Common myeloid progenitor, CD34-positive (primary cell): Measurements from ENCODE around the gene MEF2C.

Source experiments
- CTCF ChIA-PET: fragments of 350-600 bp; sonication (Branson Sonifier 250); formaldehyde crosslinking; loops from one replicate; lab custom pipeline; 2021; ENCODE audit warnings: antibody characterized with exemption; lab: Charles Lee
- POLR2A ChIA-PET: fragments of 350-600 bp; sonication (Branson Sonifier 250); formaldehyde crosslinking; loops from one replicate; lab custom pipeline; 2021; ENCODE audit warnings: antibody characterized with exemption; lab: Charles Lee
- DNase-seq, 3 donors: peaks; one replicate each; pipeline versions ENCODE4 v3.0.0 to v3.0.0-alpha.2; 2013
- H3K27ac ChIP-seq, 2 experiments: 1 replicate in 1 of 2; 2 replicates in 1 of 2; pipeline ENCODE4 v1.7.0; 2013; ENCODE audit warnings: inconsistent platforms in 2 of 2, low read length in 2 of 2, mild to moderate bottlenecking in 2 of 2, low read depth in 1 of 2, moderate library complexity in 1 of 2; ENCODE audit not compliant: severe bottlenecking in 2 of 2, insufficient read depth in 1 of 2, poor library complexity in 1 of 2
- H3K27me3 ChIP-seq, 5 experiments: replicated peaks in 2 of 5; 1 replicate in 3 of 5; 2 replicates in 2 of 5; pipeline versions ENCODE4 v1.6.1 to v1.7.0; 2013; ENCODE audit warnings: low read length in 4 of 5, mild to moderate bottlenecking in 2 of 5, moderate library complexity in 2 of 5, inconsistent platforms in 1 of 5; ENCODE audit not compliant: insufficient read depth in 5 of 5, control insufficient read depth in 4 of 5
- H3K36me3 ChIP-seq, 4 experiments: 1 replicate in 2 of 4; 2 replicates in 2 of 4; pipeline versions ENCODE4 v1.6.1 to v1.7.0; 2013; ENCODE audit warnings: low read length in 3 of 4, control low read depth in 1 of 4, mild to moderate bottlenecking in 1 of 4; ENCODE audit not compliant: control insufficient read depth in 4 of 4, insufficient read depth in 4 of 4
- H3K4me1 ChIP-seq, 4 experiments: 1 replicate in 3 of 4; 2 replicates in 1 of 4; pipeline versions ENCODE4 v1.6.1 to v1.7.1; 2013; ENCODE audit warnings: low read length in 3 of 4, mild to moderate bottlenecking in 3 of 4, control low read depth in 1 of 4, inconsistent platforms in 1 of 4, moderate library complexity in 1 of 4; ENCODE audit not compliant: control insufficient read depth in 4 of 4, insufficient read depth in 4 of 4; ENCODE audit errors: control extremely low read depth in 1 of 4
- H3K4me3 ChIP-seq, 7 experiments: 1 replicate in 4 of 7; 2 replicates in 3 of 7; pipeline versions ENCODE4 v1.5.1 to v1.7.0; 2013; ENCODE audit warnings: mild to moderate bottlenecking in 7 of 7, low read length in 6 of 7, moderate library complexity in 6 of 7, inconsistent platforms in 2 of 7, low read depth in 2 of 7, control low read depth in 1 of 7; ENCODE audit not compliant: insufficient read depth in 4 of 7, control insufficient read depth in 1 of 7; ENCODE audit errors: extremely low read depth in 1 of 7
- H3K9me3 ChIP-seq, 5 experiments: 1 replicate in 4 of 5; 2 replicates in 1 of 5; pipeline versions ENCODE4 v1.6.1 to v1.7.1; 2013; ENCODE audit warnings: low read length in 4 of 5, mild to moderate bottlenecking in 2 of 5, inconsistent platforms in 1 of 5, low read depth in 1 of 5, moderate library complexity in 1 of 5; ENCODE audit not compliant: control insufficient read depth in 4 of 5, insufficient read depth in 2 of 5; ENCODE audit errors: control extremely low read depth in 1 of 5
- WGBS: methylation state at CpG from one replicate; pipeline ENCODE4 v1.1.5; 2013; ENCODE audit not compliant: insufficient coverage; 5-methylcytosine and 5-hydroxymethylcytosine counted together

MEF2C gene

DNA sequence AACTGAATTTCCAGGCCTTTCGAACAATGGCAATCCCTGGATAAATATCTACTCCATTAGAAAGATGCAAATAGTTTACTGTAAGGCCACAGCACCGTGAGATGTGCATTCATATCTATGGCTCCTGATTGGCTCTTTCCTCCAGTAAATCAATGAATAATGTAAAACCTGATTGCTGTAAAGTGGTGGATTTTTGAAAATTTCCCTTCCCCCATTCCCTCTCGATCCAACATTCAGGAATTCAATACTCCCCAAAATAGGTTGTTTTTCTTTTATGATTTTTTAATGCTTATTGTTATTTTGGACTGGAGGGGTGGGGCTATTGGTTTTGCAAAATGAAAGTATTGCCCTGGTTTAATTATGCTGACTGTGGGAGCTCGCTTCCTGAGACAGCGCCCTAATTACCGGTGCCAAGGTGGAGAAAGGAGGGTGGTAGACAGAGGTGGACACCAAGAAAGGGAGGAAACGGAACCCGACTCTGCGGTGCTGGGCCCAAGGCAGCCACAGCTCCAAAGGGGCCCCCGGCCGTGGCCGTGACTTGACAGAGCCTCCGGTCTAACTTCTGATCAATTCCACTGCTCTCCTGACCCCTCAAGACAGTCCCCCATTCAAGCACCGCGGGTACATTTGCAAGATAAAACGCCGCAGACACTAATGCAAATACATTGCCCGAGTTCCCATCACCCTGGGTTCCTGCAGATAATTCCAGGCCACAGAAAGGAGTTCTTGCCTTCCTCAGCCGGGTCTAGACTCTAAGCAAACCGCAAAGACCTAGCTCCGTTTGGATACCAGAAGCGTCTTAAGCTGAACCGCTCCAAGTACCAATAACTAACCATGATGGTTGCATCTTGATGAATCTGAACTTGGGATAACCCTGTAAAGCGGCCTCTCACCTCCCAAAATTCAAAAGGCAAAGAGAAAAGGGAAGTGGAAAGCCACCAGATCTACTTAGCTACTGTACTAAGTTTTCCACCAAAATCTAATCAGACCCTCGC, 211.2 kb downstream of the MEF2C start:
- H3K9me3 ChIP-seq, result peaks cover 0 to 2% (median 0%) of the 10 kb centered on the region in 5 experiments
- no peak overlapping the region for H3K4me3 ChIP-seq
- ChIA-PET POLR2A (no interaction called here), CTCF (interaction anchor here (0.9 to 1.4 kb wide), 6 partner anchors 9 to 890 kb away, joined by 3 to 7 read pairs (median 4); no protein-coding TSS in a partner anchor)
- H3K36me3 ChIP-seq, result no peaks in the 10 kb centered on the region
- peak in 1 of 3 donors; percentile 33 for DNase-seq
- no peak overlapping the region for H3K27ac ChIP-seq
- peaks cover 50 to 100% (median 72%) of the 10 kb centered on the region in 5 experiments for H3K27me3 ChIP-seq
- 5% methylated on average over 19 of the region's 25 CpGs for WGBS
- peaks cover 8 to 24% (median 19%) of the 10 kb centered on the region in 4 experiments for H3K4me1 ChIP-seq

- Histone ChIP-seq H3K27ac (no peak overlapping the region), H3K4me3 (no peak overlapping the region), H3K9me3 (peaks cover 0 to 2% (median 0%) of the 10 kb centered on the region in 5 experiments), H3K36me3 (no peaks in the 10 kb centered on the region), H3K27me3 (peaks cover 52 to 100% (median 74%) of the 10 kb centered on the region in 5 experiments), H3K4me1 (peaks cover 8 to 27% (median 19%) of the 10 kb centered on the region in 4 experiments)
- no peak for DNase-seq
- WGBS, result no CpG with 5 or more reads among the region's 1 CpG
- ChIA-PET CTCF (interaction anchor here (1.1 to 1.4 kb wide), 3 partner anchors 12 to 20 kb away, joined by 3 to 7 read pairs (median 5); no protein-coding TSS in a partner anchor), POLR2A (no interaction called here)
Observed at GRCh38 chr5:88671106-88671504, 211.9 kb downstream of the MEF2C start.

GRCh38 chr5:88670461-88670860, 212.5 kb downstream of the MEF2C start:
- H3K36me3 ChIP-seq, result no peaks in the 10 kb centered on the region
- ChIA-PET CTCF (no interaction called here), POLR2A (no interaction called here)
- H3K27me3 ChIP-seq, result peaks cover 50 to 100% (median 77%) of the 10 kb centered on the region in 5 experiments
- DNase-seq, result no peak
- no CpG with 5 or more reads among the region's 1 CpG for WGBS
- no peak overlapping the region for H3K27ac ChIP-seq
- H3K9me3 ChIP-seq, result peaks cover 0 to 2% (median 0%) of the 10 kb centered on the region in 5 experiments
- H3K4me1 ChIP-seq, result peaks cover 8 to 21% (median 14%) of the 10 kb centered on the region in 4 experiments
- no peak overlapping the region for H3K4me3 ChIP-seq

- WGBS, result 87% methylated on average over 3 of the region's 3 CpGs
- Histone ChIP-seq H3K4me3 (no peak overlapping the region), H3K9me3 (peaks cover 0 to 2% (median 0%) of the 10 kb centered on the region in 5 experiments), H3K36me3 (no peaks in the 10 kb centered on the region), H3K27ac (no peak overlapping the region), H3K27me3 (peaks cover 48 to 100% (median 75%) of the 10 kb centered on the region in 5 experiments), H3K4me1 (peaks cover 5 to 11% (median 6%) of the 10 kb centered on the region in 4 experiments)
- DNase-seq, result no peak
- CTCF ChIA-PET, result interaction anchor here (0.7 to 1.7 kb wide), 4 partner anchors 9 to 15 kb away, joined by 3 to 7 read pairs (median 4); no protein-coding TSS in a partner anchor
- POLR2A ChIA-PET, result no interaction called here
Observed at GRCh38 chr5:88669371-88670050, 213.5 kb downstream of the MEF2C start.

GRCh38 chr5:88667496-88668201, 215.3 kb downstream of the MEF2C start:
- WGBS, result 10% methylated on average over 23 of the region's 23 CpGs
- H3K9me3 ChIP-seq, result peaks cover 0 to 2% (median 0%) of the 10 kb centered on the region in 5 experiments
- H3K36me3 ChIP-seq, result no peaks in the 10 kb centered on the region
- DNase-seq, result peak in 1 of 3 donors; percentile 20
- POLR2A ChIA-PET, result interaction anchor here (1.0 kb wide), 1 partner anchor 23 kb away, joined by 3 read pairs; no protein-coding TSS in a partner anchor
- H3K4me3 ChIP-seq, result no peak overlapping the region
- peaks cover 44 to 100% (median 84%) of the 10 kb centered on the region in 5 experiments for H3K27me3 ChIP-seq
- no peak overlapping the region for H3K27ac ChIP-seq
- H3K4me1 ChIP-seq, result peaks cover 0 to 7% (median 4%) of the 10 kb centered on the region in 4 experiments
- CTCF ChIA-PET, result interaction anchor here (1.3 to 3.2 kb wide), 6 partner anchors 14 to 24 kb away, joined by 5 to 21 read pairs (median 8); no protein-coding TSS in a partner anchor
